SK-N-MC (cell line): ENCODE measurements around the gene NRSN1.

Experiments
- EZH2 ChIP-seq: fragments of 200-600 bp; sonication (generic); IDR thresholded peaks from one replicate; pipeline ENCODE4 v1.6.1; 2017; ENCODE audit warnings: antibody characterized with exemption
- POLR2AphosphoS5 ChIP-seq: IDR thresholded peaks from 2 replicates; pipeline ENCODE4 v1.6.1; 2012; ENCODE audit warnings: mild to moderate bottlenecking, low read depth, low read length, borderline replicate concordance

GRCh38 chr6:24105191-24105590 is 20.8 kb upstream of the NRSN1 start:
- TF ChIP-seq EZH2: no peak
- no peak for TF ChIP-seq POLR2AphosphoS5
